Measurements from ENCODE around the gene NALF2.
A peak's percentile ranks its signal among the peaks of the same experiment; 100 is the strongest.

The NALF2 gene

GRCh38 chrX:69530306-69530705, 26.2 kb downstream of the NALF2 start:
- TF ChIP-seq CTCF (IDR thresholded peaks at IDR 0.05) = no peak
- Histone ChIP-seq H3K4me3 (no peak overlapping the region), H3K27ac (no peak overlapping the region)
- DNase-seq (ENCODE audit: low spot score) = no peak

GRCh38 chrX:69531031-69531755, 27.1 kb downstream of the NALF2 start:
- TF ChIP-seq CTCF (IDR thresholded peaks at IDR 0.05) = no peak
- DNase-seq (ENCODE audit: low spot score) = no peak
- no peak overlapping the region for H3K4me3 ChIP-seq
- no peak overlapping the region for H3K27ac ChIP-seq

- no peak overlapping the region for H3K27ac ChIP-seq
- no peak for DNase-seq (ENCODE audit: low spot score)
- no peak for TF ChIP-seq CTCF (IDR thresholded peaks at IDR 0.05)
- no peak overlapping the region for H3K4me3 ChIP-seq
Observed at GRCh38 chrX:69535661-69536060, 31.5 kb downstream of the NALF2 start.

- DNase-seq (ENCODE audit: low spot score) = no peak
- peak; percentile 55 for TF ChIP-seq CTCF (IDR thresholded peaks at IDR 0.05)
- peak overlapping the region; percentile 65 for H3K4me3 ChIP-seq
- H3K27ac ChIP-seq = no peak overlapping the region
Observed at GRCh38 chrX:69538321-69538876, 34.3 kb downstream of the NALF2 start.

- no peak for TF ChIP-seq CTCF (IDR thresholded peaks at IDR 0.05)
- Histone ChIP-seq H3K4me3 (no peak overlapping the region), H3K27ac (no peak overlapping the region)
- no peak for DNase-seq (ENCODE audit: low spot score)
Observed at GRCh38 chrX:69539437-69539836, 35.3 kb downstream of the NALF2 start.

GRCh38 chrX:69541956-69542355, 37.8 kb downstream of the NALF2 start:
- TF ChIP-seq CTCF (IDR thresholded peaks at IDR 0.05) = no peak
- H3K27ac ChIP-seq = no peak overlapping the region
- H3K4me3 ChIP-seq = no peak overlapping the region
- no peak for DNase-seq (ENCODE audit: low spot score)

GRCh38 chrX:69543572-69543971, 39.4 kb downstream of the NALF2 start:
- no peak overlapping the region for H3K27ac ChIP-seq
- TF ChIP-seq CTCF (IDR thresholded peaks at IDR 0.05) = no peak
- no peak for DNase-seq (ENCODE audit: low spot score)
- no peak overlapping the region for H3K4me3 ChIP-seq

All from coronary artery (tissue), 2 donors.